Keratinocyte (primary cell): ENCODE measurements around the gene FOSB.

Experiments
- CTCF ChIP-seq, 3 experiments: IDR thresholded peaks in 1 of 3; conservative IDR thresholded peaks in 1 of 3; optimal IDR thresholded peaks in 1 of 3; 2 replicates in 2 of 3; 3 replicates in 1 of 3; pipeline versions ENCODE3 to v1.5.1; 2011; ENCODE audit warnings: low read length in 3 of 3, mild to moderate bottlenecking in 3 of 3, moderate library complexity in 2 of 3, control low read depth in 1 of 3, inconsistent platforms in 1 of 3; ENCODE audit not compliant: insufficient read depth in 2 of 3; ENCODE audit errors: extremely low read depth in 1 of 3
- EZH2 ChIP-seq: IDR thresholded peaks from one replicate; pipeline ENCODE4 v1.6.1; 2012; ENCODE audit warnings: inconsistent platforms, mild to moderate bottlenecking, low read length, moderate library complexity

DNA sequence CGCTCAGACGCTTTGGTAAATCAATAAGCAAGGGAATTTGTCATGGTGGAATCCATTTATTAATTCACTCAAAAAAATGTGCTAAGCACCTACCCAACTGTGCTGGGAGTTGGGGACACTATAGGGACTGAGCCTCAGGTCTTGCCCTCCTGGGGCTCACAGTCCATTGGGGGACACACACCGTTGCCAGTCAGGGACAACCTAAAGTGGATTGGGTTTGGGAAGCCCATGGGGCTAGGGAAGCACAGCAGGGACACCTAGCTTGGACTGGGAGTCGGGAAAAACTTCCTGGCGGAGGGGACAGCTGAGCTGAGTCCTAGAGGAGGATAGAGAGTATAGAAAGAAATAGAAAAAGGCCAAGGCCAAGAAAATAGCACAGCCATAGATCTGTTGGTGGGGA, 8.5 kb downstream of the FOSB start:
- TF ChIP-seq EZH2 = no peak
- no peak for TF ChIP-seq CTCF (optimal IDR thresholded peaks at IDR 0.05 in 1 of 3, IDR thresholded peaks at IDR 0.05 in 1 of 3, conservative IDR thresholded peaks at IDR 0.05 in 1 of 3; ENCODE audit: extremely low read depth in 1 of 3, insufficient read depth in 2 of 3, low read length in 3 of 3)
